Transverse colon (tissue), 4 donors: ENCODE measurements around the gene ARHGEF38. TPM values are rescaled to one million over a fixed set of nuclear protein-coding genes. Genes with fewer than 3 reads are reported as not detected.

Source experiments
- DNase-seq: peaks from one replicate; pipeline ENCODE4 v3.0.0-alpha.2; 2019
- H3K27ac ChIP-seq, 4 donors: fragments of 200-600 bp; sonication (generic); 2 replicates each; pipeline ENCODE4 v1.5.1; 2016 to 2018; ENCODE audit warnings: inconsistent platforms in 4 of 4
- H3K27me3 ChIP-seq: fragments of 200-600 bp; sonication (generic); 2 replicates; pipeline ENCODE4 v1.5.1; 2017; ENCODE audit warnings: inconsistent platforms
- H3K36me3 ChIP-seq, 4 donors: fragments of 200-600 bp; sonication (generic); 2 replicates each; pipeline ENCODE4 v1.5.1; 2017 to 2019; ENCODE audit warnings: inconsistent platforms in 4 of 4
- H3K4me1 ChIP-seq, 4 donors: fragments of 200-600 bp; sonication (generic); 2 replicates each; pipeline ENCODE4 v1.5.1; 2017 to 2020; ENCODE audit warnings: inconsistent platforms in 4 of 4
- H3K4me3 ChIP-seq, 4 donors: fragments of 200-600 bp; sonication (generic); 1 replicate in 1 of 4; 2 replicates in 3 of 4; pipeline versions ENCODE4 v1.5.1 to v1.6.1; 2017 to 2019; ENCODE audit warnings: inconsistent platforms in 4 of 4
- H3K9me3 ChIP-seq, 2 donors: fragments of 200-600 bp; sonication (generic); 2 replicates each; pipeline ENCODE4 v1.5.1; 2017 to 2019; ENCODE audit warnings: inconsistent platforms in 2 of 2
- EP300 ChIP-seq: sonication (generic); formaldehyde crosslinking; IDR thresholded peaks from one replicate; pipeline ENCODE4 v1.6.1; 2017; ENCODE audit warnings: antibody characterized with exemption, low read depth
- POLR2A ChIP-seq: fragments of 450-650 bp; IDR thresholded peaks from one replicate; pipeline ENCODE4 v1.6.1; 2016; ENCODE audit warnings: antibody characterized with exemption, mild to moderate bottlenecking, moderate library complexity
- POLR2AphosphoS5 ChIP-seq, 3 donors: sonication (generic); formaldehyde crosslinking; IDR thresholded peaks; one replicate each; pipeline ENCODE4 v1.6.1; 2016; ENCODE audit warnings: antibody characterized with exemption in 3 of 3
- WGBS, 2 donors: methylation state at CpG; one replicate each; pipeline ENCODE4 v1.1.5; 2018; ENCODE audit warnings: low coverage in 1 of 2; 5-methylcytosine and 5-hydroxymethylcytosine counted together
- in situ Hi-C, 4 donors: fragments of 200-750 bp; cut with MboI; loops; one replicate each; pipeline versions ENCODE4 v1.15.0 to v1.15.1; 2017; ENCODE audit warnings: low sequenced_read_pairs in 3 of 4, low pct_ligation_motif_present in 1 of 4, low pct_unique_long_range_greater_than_20kb in 1 of 4
- intact Hi-C: fragments of 100-400 bp; cut with DNase I; formaldehyde crosslinking; loops from one replicate; pipeline ENCODE4 v1.15.1; 2023; ENCODE audit warnings: low total_unique reads
- total RNA-seq, 4 donors: library from RNA; depleted of rRNA; stranded (reverse); fragments of >200 nt; gene quantifications; one replicate each; pipeline ENCODE4 v1.1.0, GENCODE V29; 2016
- TF ChIP-seq, protein P1 (sequence below), 5 experiments: fragments of 200-600 bp in 3 of 5; fragments of 450-650 bp in 2 of 5; sonication (generic) in 3 of 5; IDR thresholded peaks; 1 replicate in 2 of 5; 2 replicates in 3 of 5; pipeline ENCODE4 v1.5.1; 2016 to 2017; ENCODE audit warnings: antibody characterized with exemption in 5 of 5, inconsistent platforms in 3 of 5, mild to moderate bottlenecking in 2 of 5, moderate library complexity in 1 of 5

The ARHGEF38 gene
- total RNA-seq, 4 donors from 2014 or later, result 2.6 to 18.1 (median 15.6) TPM

DNA sequence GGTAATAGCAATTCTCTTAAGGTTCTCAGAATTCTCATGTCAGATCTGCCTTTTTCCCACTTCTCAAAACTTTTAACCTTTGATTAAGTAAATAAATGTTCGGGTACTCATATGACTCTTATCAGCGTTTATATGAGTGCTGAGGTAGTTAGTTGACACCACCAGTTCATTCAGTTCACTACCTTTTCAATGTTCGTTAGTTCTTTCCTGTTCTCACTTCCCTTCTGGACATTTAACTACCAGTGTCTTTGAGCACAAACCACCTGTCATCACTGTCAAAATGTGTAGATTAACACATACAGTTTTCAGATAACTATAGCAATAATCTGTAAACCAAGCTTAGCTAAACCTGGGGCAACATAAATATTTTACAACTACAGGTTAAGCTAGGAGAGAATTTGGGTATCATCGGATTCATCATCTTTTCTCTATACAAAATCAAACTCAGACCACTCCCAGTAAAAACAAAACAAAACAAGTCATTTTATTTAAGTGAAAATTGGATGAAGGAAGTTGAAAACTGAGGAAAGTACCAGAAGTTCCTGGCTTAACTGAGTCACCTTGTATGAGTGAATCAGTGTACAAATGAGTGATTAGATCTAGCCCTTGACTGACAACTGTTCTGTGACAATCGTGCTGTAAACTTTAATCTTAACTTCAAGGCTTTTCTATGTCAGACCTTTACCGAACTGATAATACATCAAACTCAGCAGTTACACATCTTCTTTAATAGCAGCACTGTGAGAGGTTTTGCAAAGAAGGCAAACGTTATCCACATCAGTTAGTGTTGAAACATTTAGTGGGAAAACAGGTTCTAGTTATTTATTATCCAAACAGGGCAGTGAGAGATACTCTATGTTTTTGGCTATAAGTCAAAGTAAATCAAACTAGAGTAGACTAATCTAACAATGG, 41.9 kb downstream of the ARHGEF38 start:
- no peak for DNase-seq
- no peak overlapping the region for H3K4me3 ChIP-seq
- WGBS, 2 donors, result 33 to 35% methylated on average over 7 of the region's 7 CpGs

DNA sequence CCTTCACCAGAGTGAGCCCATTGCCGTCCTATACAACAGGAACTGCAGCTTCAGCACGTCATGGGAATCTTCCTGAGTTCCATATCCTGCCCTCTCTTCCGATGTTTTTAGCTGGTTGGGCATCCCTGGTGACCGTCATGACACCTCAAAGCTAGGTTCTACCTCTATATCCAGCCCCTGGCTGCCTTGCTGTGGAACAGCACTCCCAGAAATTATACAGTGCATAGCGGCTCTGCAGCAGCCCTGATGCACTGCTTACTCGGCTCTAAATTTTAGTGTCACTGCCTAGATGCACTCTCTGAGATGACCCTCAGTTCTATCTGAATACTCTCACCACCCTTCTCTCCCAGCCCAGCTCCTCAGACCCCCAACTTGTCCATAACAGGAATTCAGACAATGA, 44.3 kb downstream of the ARHGEF38 start:
- in situ Hi-C loops (no loop called here), intact Hi-C loops (no loop called here)
- H3K9me3 ChIP-seq, result no peaks in the 10 kb centered on the region
- no peak overlapping the region for H3K4me3 ChIP-seq
- H3K36me3 ChIP-seq, result no peaks in the 10 kb centered on the region
- 87 to 100% methylated on average over 1 to 6 of the region's 6 CpGs for WGBS, 2 donors
- no peak for TF ChIP-seq POLR2AphosphoS5 (IDR thresholded peaks at IDR 0.05)
- no peak for TF ChIP-seq POLR2A
- TF ChIP-seq, protein P1, sequence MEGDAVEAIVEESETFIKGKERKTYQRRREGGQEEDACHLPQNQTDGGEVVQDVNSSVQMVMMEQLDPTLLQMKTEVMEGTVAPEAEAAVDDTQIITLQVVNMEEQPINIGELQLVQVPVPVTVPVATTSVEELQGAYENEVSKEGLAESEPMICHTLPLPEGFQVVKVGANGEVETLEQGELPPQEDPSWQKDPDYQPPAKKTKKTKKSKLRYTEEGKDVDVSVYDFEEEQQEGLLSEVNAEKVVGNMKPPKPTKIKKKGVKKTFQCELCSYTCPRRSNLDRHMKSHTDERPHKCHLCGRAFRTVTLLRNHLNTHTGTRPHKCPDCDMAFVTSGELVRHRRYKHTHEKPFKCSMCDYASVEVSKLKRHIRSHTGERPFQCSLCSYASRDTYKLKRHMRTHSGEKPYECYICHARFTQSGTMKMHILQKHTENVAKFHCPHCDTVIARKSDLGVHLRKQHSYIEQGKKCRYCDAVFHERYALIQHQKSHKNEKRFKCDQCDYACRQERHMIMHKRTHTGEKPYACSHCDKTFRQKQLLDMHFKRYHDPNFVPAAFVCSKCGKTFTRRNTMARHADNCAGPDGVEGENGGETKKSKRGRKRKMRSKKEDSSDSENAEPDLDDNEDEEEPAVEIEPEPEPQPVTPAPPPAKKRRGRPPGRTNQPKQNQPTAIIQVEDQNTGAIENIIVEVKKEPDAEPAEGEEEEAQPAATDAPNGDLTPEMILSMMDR (IDR thresholded peaks at IDR 0.05), result no peak
- TF ChIP-seq EP300, result no peak
- peaks cover 0 to 26% (median 4%) of the 10 kb centered on the region in 4 donors for H3K4me1 ChIP-seq
- no peaks in the 10 kb centered on the region for H3K27me3 ChIP-seq
- DNase-seq, result no peak
- no peak overlapping the region for H3K27ac ChIP-seq

More for the DNA sequence above, 41.9 kb downstream of the ARHGEF38 start:
- Histone ChIP-seq H3K27ac (peak overlapping the region; percentile 1 to 68 (median 24)), H3K27me3 (no peaks in the 10 kb centered on the region), H3K4me1 (peaks cover 0 to 26% (median 4%) of the 10 kb centered on the region in 4 donors), H3K36me3 (no peaks in the 10 kb centered on the region), H3K9me3 (no peaks in the 10 kb centered on the region)
- TF ChIP-seq EP300, result no peak
- in situ Hi-C loops (no loop called here), intact Hi-C loops (no loop called here)

DNA sequence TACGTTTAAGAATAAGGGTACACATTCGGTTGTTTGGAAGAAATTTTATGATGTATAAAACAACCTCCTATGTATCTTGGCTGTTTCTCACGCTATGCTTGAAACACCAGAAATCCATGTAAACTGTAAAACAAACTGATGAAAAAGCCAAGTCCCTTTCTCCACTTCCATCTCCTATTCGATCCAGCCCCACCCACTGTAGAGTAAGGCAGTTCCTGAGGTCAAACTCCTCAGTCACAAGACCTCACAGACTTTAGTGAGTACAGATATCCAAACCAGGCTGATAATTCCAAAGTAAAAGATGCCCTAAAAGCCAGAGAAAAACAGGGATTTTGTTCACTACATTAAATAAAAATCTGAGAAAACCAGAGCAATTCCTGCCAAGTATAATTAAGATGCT, 45.6 kb downstream of the ARHGEF38 start:
- Histone ChIP-seq H3K36me3 (no peaks in the 10 kb centered on the region), H3K4me3 (no peak overlapping the region), H3K9me3 (no peaks in the 10 kb centered on the region), H3K27ac (no peak overlapping the region), H3K4me1 (peaks cover 0 to 26% (median 4%) of the 10 kb centered on the region in 4 donors), H3K27me3 (no peaks in the 10 kb centered on the region)
- intact Hi-C loops (no loop called here), in situ Hi-C loops (no loop called here)
- DNase-seq, result no peak
- 48 to 55% methylated on average over 4 of the region's 4 CpGs for WGBS, 2 donors
- TF ChIP-seq, protein P1 (IDR thresholded peaks at IDR 0.05), result no peak
- TF ChIP-seq EP300 (no peak), POLR2A (no peak), POLR2AphosphoS5 (IDR thresholded peaks at IDR 0.05) (no peak)

DNA sequence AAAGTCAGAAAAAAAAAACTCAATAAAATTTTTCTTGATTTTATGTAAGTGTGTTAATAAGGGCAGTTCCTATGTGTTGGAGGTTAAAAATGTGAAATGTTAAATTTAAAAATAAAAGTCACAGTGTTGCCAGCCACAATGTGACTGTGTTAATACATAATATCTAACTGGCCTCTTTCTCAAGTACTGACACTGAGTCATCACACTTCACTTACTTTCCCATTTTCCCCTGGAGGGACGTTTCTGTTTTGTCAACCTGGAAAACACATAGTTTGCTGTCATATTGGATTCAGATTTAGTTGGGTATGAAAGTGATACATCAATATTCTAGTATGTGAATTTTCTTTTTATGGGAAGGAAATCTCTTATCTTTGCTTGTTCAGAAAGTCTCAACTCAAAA, 46.4 kb downstream of the ARHGEF38 start:
- no peak for DNase-seq
- intact Hi-C loops (no loop called here), in situ Hi-C loops (no loop called here)
- H3K4me3 ChIP-seq, result no peak overlapping the region
- no peaks in the 10 kb centered on the region for H3K9me3 ChIP-seq
- H3K36me3 ChIP-seq, result no peaks in the 10 kb centered on the region
- TF ChIP-seq, protein P1 (IDR thresholded peaks at IDR 0.05), result no peak
- TF ChIP-seq POLR2A (no peak), EP300 (no peak), POLR2AphosphoS5 (IDR thresholded peaks at IDR 0.05) (no peak)
- 25 to 41% methylated on average over 1 of the region's 1 CpG for WGBS, 2 donors
- H3K27me3 ChIP-seq, result no peaks in the 10 kb centered on the region
- H3K4me1 ChIP-seq, result peaks cover 0 to 23% (median 3%) of the 10 kb centered on the region in 4 donors
- H3K27ac ChIP-seq, result no peak overlapping the region
